GM23248 (cell line): ENCODE data around the gene BSCL2. TPM values are rescaled to one million over a fixed set of nuclear protein-coding genes. Genes with fewer than 3 reads are reported as not detected.

Experiments used
- DNase-seq: peaks from one replicate; pipeline ENCODE4 v3.0.0-alpha.2; 2015
- H2AFZ ChIP-seq: fragments of 200-600 bp; sonication (generic); 2 replicates; pipeline ENCODE4 v1.6.1; 2016; ENCODE audit warnings: antibody characterized with exemption
- H3F3A ChIP-seq: fragments of 200-600 bp; sonication (generic); 2 replicates; pipeline ENCODE4 v1.6.1; 2016; ENCODE audit warnings: mild to moderate bottlenecking, antibody characterized with exemption, mixed run types; ENCODE audit not compliant: insufficient read depth
- H3K27ac ChIP-seq: fragments of 200-600 bp; sonication (generic); 2 replicates; pipeline ENCODE4 v1.5.1; 2016; ENCODE audit warnings: mild to moderate bottlenecking
- H3K27me3 ChIP-seq: fragments of 200-600 bp; sonication (generic); replicated peaks from 2 replicates; pipeline ENCODE4 v1.6.1; 2016; ENCODE audit warnings: mild to moderate bottlenecking; ENCODE audit not compliant: insufficient read depth
- H3K36me3 ChIP-seq: fragments of 200-600 bp; sonication (generic); 2 replicates; pipeline ENCODE4 v1.6.1; 2016; ENCODE audit warnings: low read depth, mild to moderate bottlenecking
- H3K4me1 ChIP-seq: fragments of 200-600 bp; sonication (generic); 2 replicates; pipeline ENCODE4 v1.6.1; 2016; ENCODE audit warnings: mild to moderate bottlenecking; ENCODE audit not compliant: insufficient read depth
- H3K4me2 ChIP-seq: fragments of 200-600 bp; sonication (generic); one replicate; pipeline ENCODE4 v1.6.1; 2016; ENCODE audit warnings: mild to moderate bottlenecking; ENCODE audit not compliant: unreplicated experiment
- H3K4me3 ChIP-seq: fragments of 200-600 bp; sonication (generic); 2 replicates; pipeline ENCODE4 v1.5.1; 2016; ENCODE audit warnings: mild to moderate bottlenecking
- H3K79me2 ChIP-seq: fragments of 200-600 bp; sonication (generic); 2 replicates; pipeline ENCODE4 v1.6.1; 2016; ENCODE audit warnings: mild to moderate bottlenecking; ENCODE audit not compliant: insufficient read depth
- H3K9ac ChIP-seq: fragments of 200-600 bp; sonication (generic); 2 replicates; pipeline ENCODE4 v1.6.1; 2016; ENCODE audit warnings: mild to moderate bottlenecking
- H3K9me2 ChIP-seq: fragments of 200-600 bp; sonication (generic); 2 replicates; pipeline ENCODE4 v1.6.1; 2016; ENCODE audit warnings: mixed run types, mild to moderate bottlenecking, moderate library complexity; ENCODE audit not compliant: insufficient read depth
- H3K9me3 ChIP-seq: fragments of 200-600 bp; sonication (generic); one replicate; pipeline ENCODE4 v1.6.1; 2017; ENCODE audit warnings: low read depth
- H4K20me1 ChIP-seq: fragments of 200-600 bp; sonication (generic); 2 replicates; pipeline ENCODE4 v1.6.0; 2016; ENCODE audit not compliant: insufficient read depth
- EZH2 ChIP-seq: fragments of 200-600 bp; sonication (generic); IDR thresholded peaks from 2 replicates; pipeline ENCODE4 v1.6.1; 2018; ENCODE audit warnings: antibody characterized with exemption, mild to moderate bottlenecking; ENCODE audit not compliant: insufficient read depth, poor library complexity, severe bottlenecking
- EZH2phosphoT487 ChIP-seq: fragments of 200-600 bp; sonication (generic); IDR thresholded peaks from 2 replicates; pipeline ENCODE4 v1.6.1; 2018; ENCODE audit warnings: antibody characterized with exemption, moderate library complexity, mild to moderate bottlenecking, low read depth; ENCODE audit not compliant: insufficient read depth
- WGBS, 2 experiments: methylation state at CpG; one replicate each; pipeline ENCODE4 v1.1.6; 2015 to 2017; ENCODE audit warnings: low lambda C conversion rate in 2 of 2, low coverage in 1 of 2; ENCODE audit errors: missing lambda C conversion rate in 2 of 2; 5-methylcytosine and 5-hydroxymethylcytosine counted together
- in situ Hi-C: fragments of 300-500 bp; cut with MboI; formaldehyde crosslinking; loops from 2 replicates; pipeline ENCODE4 v1.15.0; 2020
- polyA plus RNA-seq: library from polyadenylated mRNA; unstranded; fragments of >200 nt; fragmentation: Nextera tagmentation; extraction: Ambion mirVana; gene quantifications from 2 replicates; pipeline ENCODE4 v1.2.1, GENCODE V29; 2016
- total RNA-seq: library from RNA; depleted of rRNA; stranded (reverse); fragments of >200 nt; shearing (Covaris generic); gene quantifications from 2 replicates; pipeline ENCODE4 v1.2.3, GENCODE V29; 2014

The BSCL2 gene
- total and polyA plus RNA-seq, 2 experiments from 2014 or later = 51.0 to 74.5 TPM

- 3 to 5% methylated on average over 4 of the region's 4 CpGs for whole genome bisulfite sequencing, 2 experiments
- TF ChIP-seq EZH2phosphoT487 (no peak), EZH2 (no peak)
Measured at GRCh38 chr11:62680825-62681240, 26.4 kb downstream of the BSCL2 start.

GRCh38 chr11:62678770-62679696 is 28.2 kb downstream of the BSCL2 start, which contains the start of gene UBXN1:
UBXN1 (minus strand) TSS chr11:62679073; CDS start chr11:62678923, 150 bp downstream.
- Histone ChIP-seq H2AFZ (peak within 1 kb of the TSS; percentile 71), H3K4me3 (peak within 1 kb of the TSS; percentile 88), H3K4me1 (peaks cover 10% of the 10 kb centered on the region), H3K79me2 (peaks cover 48% of the 10 kb centered on the region), H4K20me1 (no peaks in the 10 kb centered on the region), H3F3A (peaks cover 23% of the 10 kb centered on the region), H3K27me3 (no peaks in the 10 kb centered on the region), H3K27ac (peak within 1 kb of the TSS; percentile 82), H3K9me2 (no peaks in the 10 kb centered on the region), H3K9me3 (no peaks in the 10 kb centered on the region), H3K4me2 (peak within 1 kb of the TSS; percentile 98), H3K9ac (peak within 1 kb of the TSS; percentile 93), H3K36me3 (peaks cover 10% of the 10 kb centered on the region; the same call in 1 of the 2 replicates)
- WGBS, 2 experiments = 0 to 1% methylated on average over 50 to 53 of the region's 55 CpGs
- no peak for TF ChIP-seq EZH2
- TF ChIP-seq EZH2phosphoT487 = peak; percentile 80; the same call in 1 of the 2 replicates
- peak; percentile 96 for DNase-seq
- in situ Hi-C loops = loop anchor here (25.0 kb wide), 1 partner anchor 292 kb away; no protein-coding TSS in a partner anchor

More at GRCh38 chr11:62680825-62681240, 26.4 kb downstream of the BSCL2 start:
- Histone ChIP-seq H3K27me3 (no peaks in the 10 kb centered on the region), H3K9me2 (no peaks in the 10 kb centered on the region), H3K4me3 (no peak overlapping the region), H3K4me1 (peaks cover 10% of the 10 kb centered on the region), H4K20me1 (no peaks in the 10 kb centered on the region), H3K36me3 (peaks cover 7% of the 10 kb centered on the region; the same call in 1 of the 2 replicates), H3K9ac (no peak overlapping the region), H3K9me3 (no peaks in the 10 kb centered on the region), H3K4me2 (no peak overlapping the region), H2AFZ (peak overlapping the region; percentile 31), H3K79me2 (peaks cover 30% of the 10 kb centered on the region), H3K27ac (peak overlapping the region; percentile 10), H3F3A (peaks cover 23% of the 10 kb centered on the region)
- DNase-seq = peak; percentile 90
- in situ Hi-C loops = loop anchor here (25.0 kb wide), 1 partner anchor 294 kb away; no protein-coding TSS in a partner anchor

GRCh38 chr11:62678433-62678769 is 28.8 kb downstream of the BSCL2 start:
- peak overlapping the region; percentile 93 for H3K9ac ChIP-seq
- H3F3A ChIP-seq = peaks cover 25% of the 10 kb centered on the region
- WGBS, 2 experiments = 1 to 2% methylated on average over 9 to 15 of the region's 16 CpGs
- H3K27me3 ChIP-seq = no peaks in the 10 kb centered on the region
- peaks cover 10% of the 10 kb centered on the region for H3K4me1 ChIP-seq
- H3K79me2 ChIP-seq = peaks cover 54% of the 10 kb centered on the region
- peaks cover 10% of the 10 kb centered on the region; the same call in 1 of the 2 replicates for H3K36me3 ChIP-seq
- TF ChIP-seq EZH2phosphoT487 (no peak), EZH2 (no peak)
- H3K4me2 ChIP-seq = peak overlapping the region; percentile 98
- H3K27ac ChIP-seq = peak overlapping the region; percentile 82
- no peaks in the 10 kb centered on the region for H3K9me2 ChIP-seq
- H3K4me3 ChIP-seq = peak overlapping the region; percentile 88
- H2AFZ ChIP-seq = peak overlapping the region; percentile 71
- no peaks in the 10 kb centered on the region for H3K9me3 ChIP-seq
- no peaks in the 10 kb centered on the region for H4K20me1 ChIP-seq
- in situ Hi-C loops = loop anchor here (25.0 kb wide), 1 partner anchor 291 kb away; no protein-coding TSS in a partner anchor
- no peak for DNase-seq

- Histone ChIP-seq H3K4me1 (peaks cover 15% of the 10 kb centered on the region), H3K4me2 (peak overlapping the region; percentile 98), H3K9ac (peak overlapping the region; percentile 93), H2AFZ (no peak overlapping the region), H3K36me3 (peaks cover 10% of the 10 kb centered on the region; the same call in 1 of the 2 replicates), H3F3A (peaks cover 32% of the 10 kb centered on the region), H3K4me3 (peak overlapping the region; percentile 88), H3K79me2 (peaks cover 61% of the 10 kb centered on the region), H3K27me3 (no peaks in the 10 kb centered on the region), H4K20me1 (no peaks in the 10 kb centered on the region), H3K9me3 (no peaks in the 10 kb centered on the region), H3K27ac (peak overlapping the region; percentile 82; the same call in 1 of the 2 replicates), H3K9me2 (no peaks in the 10 kb centered on the region)
- no peak for DNase-seq
- no peak for TF ChIP-seq EZH2phosphoT487
- no peak for TF ChIP-seq EZH2
- 68 to 73% methylated on average over 15 of the region's 15 CpGs for WGBS, 2 experiments
- in situ Hi-C loops = loop anchor here (25.0 kb wide), 1 partner anchor 290 kb away; no protein-coding TSS in a partner anchor
Measured at GRCh38 chr11:62677714-62678113, 29.5 kb downstream of the BSCL2 start.
